ENCODE data around the gene MPV17L2. TPM values are rescaled to one million over a fixed set of nuclear protein-coding genes. Genes with fewer than 3 reads are reported as not detected.

Gene MPV17L2
- 9.5 TPM for total RNA-seq

GRCh38 chr19:18192673-18193387 lies at the start of gene MPV17L2:
Gene MPV17L2 (plus strand): TSS chr19:18193218. CDS start chr19:18193282, 64 bp downstream.
- intact Hi-C loops (cut with DNase I) = loop anchor here (1.0 to 5.0 kb wide), 4 partner anchors 11 to 134 kb away; partner anchors contain the start of gene RAB3A
- H3K9me3 ChIP-seq = no peaks in the 10 kb centered on the region
- no peaks in the 10 kb centered on the region for H3K27me3 ChIP-seq
- H3K4me1 ChIP-seq = peaks cover 10 to 11% of the 10 kb centered on the region in 2 donors
- DNase-seq (ENCODE audit: low spot score in 2 of 2) = peak; percentile 98 to 100
- TF ChIP-seq, protein P1, sequence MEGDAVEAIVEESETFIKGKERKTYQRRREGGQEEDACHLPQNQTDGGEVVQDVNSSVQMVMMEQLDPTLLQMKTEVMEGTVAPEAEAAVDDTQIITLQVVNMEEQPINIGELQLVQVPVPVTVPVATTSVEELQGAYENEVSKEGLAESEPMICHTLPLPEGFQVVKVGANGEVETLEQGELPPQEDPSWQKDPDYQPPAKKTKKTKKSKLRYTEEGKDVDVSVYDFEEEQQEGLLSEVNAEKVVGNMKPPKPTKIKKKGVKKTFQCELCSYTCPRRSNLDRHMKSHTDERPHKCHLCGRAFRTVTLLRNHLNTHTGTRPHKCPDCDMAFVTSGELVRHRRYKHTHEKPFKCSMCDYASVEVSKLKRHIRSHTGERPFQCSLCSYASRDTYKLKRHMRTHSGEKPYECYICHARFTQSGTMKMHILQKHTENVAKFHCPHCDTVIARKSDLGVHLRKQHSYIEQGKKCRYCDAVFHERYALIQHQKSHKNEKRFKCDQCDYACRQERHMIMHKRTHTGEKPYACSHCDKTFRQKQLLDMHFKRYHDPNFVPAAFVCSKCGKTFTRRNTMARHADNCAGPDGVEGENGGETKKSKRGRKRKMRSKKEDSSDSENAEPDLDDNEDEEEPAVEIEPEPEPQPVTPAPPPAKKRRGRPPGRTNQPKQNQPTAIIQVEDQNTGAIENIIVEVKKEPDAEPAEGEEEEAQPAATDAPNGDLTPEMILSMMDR (IDR thresholded peaks at IDR 0.05) = no peak
- peaks cover 0 to 12% of the 10 kb centered on the region in 2 donors for H3K36me3 ChIP-seq
- H3K4me3 ChIP-seq = peak within 1 kb of the TSS; percentile 84 to 96
- H3K27ac ChIP-seq = peak within 1 kb of the TSS; percentile 87 to 92

DNA sequence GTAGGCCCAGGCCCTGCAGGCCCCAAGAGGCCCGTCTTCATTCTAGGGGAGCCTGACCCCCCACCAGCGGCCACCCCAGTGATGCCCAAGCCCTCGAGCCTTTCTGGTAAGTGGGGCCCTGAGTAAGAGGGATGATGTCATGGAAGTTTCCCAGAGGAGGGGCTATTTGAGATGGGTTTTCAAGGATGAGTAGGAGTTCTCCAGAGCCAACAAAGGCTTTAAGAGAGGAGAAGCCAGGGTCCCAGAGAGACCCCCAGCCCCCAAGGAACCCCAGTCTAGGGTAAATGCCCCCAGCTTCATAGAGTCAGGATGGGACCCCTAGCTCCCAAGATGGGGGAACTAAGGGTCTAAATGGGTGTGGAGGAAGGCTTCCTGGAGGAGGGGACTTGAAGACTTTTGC lies 49.1 kb upstream of the MPV17L2 start:
- no peak for DNase-seq (ENCODE audit: low spot score in 2 of 2)
- Histone ChIP-seq H3K27me3 (no peaks in the 10 kb centered on the region), H3K4me1 (no peaks in the 10 kb centered on the region), H3K27ac (no peak overlapping the region), H3K36me3 (peaks cover 49 to 79% of the 10 kb centered on the region in 2 donors), H3K4me3 (no peak overlapping the region), H3K9me3 (no peaks in the 10 kb centered on the region)
- intact Hi-C loops (cut with DNase I) = no loop called here
- TF ChIP-seq, protein P1 (IDR thresholded peaks at IDR 0.05) = no peak

GRCh38 chr19:18144361-18144760 lies 48.7 kb upstream of the MPV17L2 start:
- intact Hi-C loops (cut with DNase I) = no loop called here
- no peaks in the 10 kb centered on the region for H3K27me3 ChIP-seq
- peaks cover 48 to 74% of the 10 kb centered on the region in 2 donors for H3K36me3 ChIP-seq
- no peak for DNase-seq (ENCODE audit: low spot score in 2 of 2)
- H3K4me1 ChIP-seq = no peaks in the 10 kb centered on the region
- TF ChIP-seq, protein P1 (IDR thresholded peaks at IDR 0.05) = no peak
- H3K4me3 ChIP-seq = no peak overlapping the region
- H3K27ac ChIP-seq = no peak overlapping the region
- no peaks in the 10 kb centered on the region for H3K9me3 ChIP-seq

DNA sequence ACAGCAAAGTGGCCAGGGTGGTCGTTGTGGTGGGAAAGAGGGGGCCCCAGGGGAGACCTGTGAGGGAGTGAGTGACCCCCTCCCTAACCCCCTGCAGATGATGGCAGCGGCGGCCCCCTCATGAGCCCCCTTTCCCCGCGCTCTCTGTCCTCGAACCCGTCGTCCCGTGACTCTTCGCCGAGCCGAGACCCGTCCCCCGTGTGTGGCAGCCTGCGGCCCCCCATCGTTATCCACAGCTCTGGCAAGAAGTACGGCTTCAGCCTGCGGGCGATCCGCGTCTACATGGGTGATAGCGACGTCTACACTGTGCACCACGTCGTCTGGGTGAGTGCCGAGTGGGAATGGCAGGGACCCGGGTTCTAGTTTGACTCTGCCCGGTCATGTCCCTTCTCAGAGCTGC lies 48.1 kb upstream of the MPV17L2 start:
- Histone ChIP-seq H3K4me3 (no peak overlapping the region), H3K27ac (no peak overlapping the region), H3K27me3 (no peaks in the 10 kb centered on the region), H3K4me1 (no peaks in the 10 kb centered on the region), H3K36me3 (peaks cover 48 to 72% of the 10 kb centered on the region in 2 donors), H3K9me3 (no peaks in the 10 kb centered on the region)
- TF ChIP-seq, protein P1 (IDR thresholded peaks at IDR 0.05) = no peak
- intact Hi-C loops (cut with DNase I) = no loop called here
- no peak for DNase-seq (ENCODE audit: low spot score in 2 of 2)

DNA sequence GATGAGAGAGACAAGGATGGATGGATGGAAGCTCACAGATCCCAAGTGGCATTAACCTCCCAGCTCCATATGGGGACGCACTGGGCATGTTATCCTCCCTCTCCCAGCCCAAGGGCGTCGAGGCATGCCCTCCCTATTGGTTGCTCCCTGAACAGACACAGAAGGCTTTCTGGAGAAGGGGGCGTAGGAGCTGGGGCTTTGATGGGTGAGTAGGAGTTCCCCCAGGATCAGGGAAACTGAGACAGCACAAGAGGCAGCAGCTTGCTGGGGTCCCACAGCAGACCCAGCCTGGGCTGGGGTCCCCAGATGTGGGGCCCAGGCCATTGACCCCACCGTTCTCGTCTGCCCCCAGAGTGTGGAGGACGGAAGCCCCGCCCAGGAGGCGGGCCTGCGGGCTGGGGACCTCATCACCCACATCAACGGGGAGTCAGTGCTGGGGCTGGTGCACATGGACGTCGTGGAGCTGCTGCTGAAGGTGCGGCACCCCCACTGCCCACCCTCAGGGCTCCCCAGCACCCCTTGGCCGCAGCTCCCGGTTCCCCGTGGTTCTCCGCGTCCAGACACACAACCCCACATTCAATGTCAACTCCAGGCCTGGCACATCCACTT lies 47.5 kb upstream of the MPV17L2 start:
- no peaks in the 10 kb centered on the region for H3K4me1 ChIP-seq
- H3K27ac ChIP-seq = no peak overlapping the region
- TF ChIP-seq, protein P1 (IDR thresholded peaks at IDR 0.05) = no peak
- no peak for DNase-seq (ENCODE audit: low spot score in 2 of 2)
- H3K4me3 ChIP-seq = no peak overlapping the region
- no peaks in the 10 kb centered on the region for H3K27me3 ChIP-seq
- H3K36me3 ChIP-seq = peaks cover 46 to 68% of the 10 kb centered on the region in 2 donors
- H3K9me3 ChIP-seq = no peaks in the 10 kb centered on the region
- intact Hi-C loops (cut with DNase I) = no loop called here
